ENCODE results near the gene METTL9.
"Not testable (repeated sequence)": the region's sequence is repeated elsewhere in the genome, so short reads cannot be mapped to it uniquely, and the experiment has no call there.

Gene METTL9

DNA sequence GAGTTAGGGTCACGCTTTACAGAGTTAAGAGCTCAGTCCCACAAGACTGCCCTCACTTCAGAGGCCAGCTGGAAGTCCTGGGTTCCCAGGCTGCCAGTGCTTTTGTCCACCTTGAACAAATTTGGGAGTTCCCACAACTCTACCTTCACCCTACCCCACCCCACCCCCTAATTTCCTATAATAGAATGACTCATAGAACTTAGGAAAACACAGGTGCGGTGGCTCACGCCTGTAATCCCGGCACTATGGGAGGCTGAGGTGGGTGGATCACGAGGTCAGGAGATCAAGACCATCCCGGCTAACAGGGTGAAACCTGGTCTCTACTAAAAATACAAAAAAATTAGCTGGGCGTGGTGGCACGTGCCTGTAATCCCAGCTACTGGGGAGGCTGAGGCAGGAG, 6.5 kb downstream of the METTL9 start:
- H3K4me3 ChIP-seq (ENCODE audit: low read depth, low read length); H3K9me3 ChIP-seq (ENCODE audit: control insufficient read depth, insufficient read depth, low read depth, low read length); H3K27ac ChIP-seq (ENCODE audit: extremely low read depth, low read depth, low read length); H3K36me3 ChIP-seq (ENCODE audit: control insufficient read depth in 2 of 2, insufficient read depth in 1 of 2, low read length in 2 of 2): not testable (repeated sequence)
- 0 out of 2 replicates have a peak, but pooled peaks have one; percentile 13 for TF ChIP-seq EGR2 (tag by site-specific recombination; IDR thresholded peaks at IDR 0.05; ENCODE audit: low read depth)
- TF ChIP-seq KLF1 (tag by site-specific recombination; IDR thresholded peaks at IDR 0.05): peak; percentile 61
- peaks cover 26% of the 10 kb centered on the region for H3K4me1 ChIP-seq (ENCODE audit: control insufficient read depth, insufficient read depth, low read length)
- CTCF ChIA-PET: interaction anchor here (0.8 kb wide), 1 partner anchor 8 kb away, joined by 3 read pairs; no protein-coding TSS in a partner anchor
- POLR2A ChIA-PET: interaction anchor here (0.7 kb wide), 1 partner anchor 16 kb away, joined by 5 read pairs; no protein-coding TSS in a partner anchor

DNA sequence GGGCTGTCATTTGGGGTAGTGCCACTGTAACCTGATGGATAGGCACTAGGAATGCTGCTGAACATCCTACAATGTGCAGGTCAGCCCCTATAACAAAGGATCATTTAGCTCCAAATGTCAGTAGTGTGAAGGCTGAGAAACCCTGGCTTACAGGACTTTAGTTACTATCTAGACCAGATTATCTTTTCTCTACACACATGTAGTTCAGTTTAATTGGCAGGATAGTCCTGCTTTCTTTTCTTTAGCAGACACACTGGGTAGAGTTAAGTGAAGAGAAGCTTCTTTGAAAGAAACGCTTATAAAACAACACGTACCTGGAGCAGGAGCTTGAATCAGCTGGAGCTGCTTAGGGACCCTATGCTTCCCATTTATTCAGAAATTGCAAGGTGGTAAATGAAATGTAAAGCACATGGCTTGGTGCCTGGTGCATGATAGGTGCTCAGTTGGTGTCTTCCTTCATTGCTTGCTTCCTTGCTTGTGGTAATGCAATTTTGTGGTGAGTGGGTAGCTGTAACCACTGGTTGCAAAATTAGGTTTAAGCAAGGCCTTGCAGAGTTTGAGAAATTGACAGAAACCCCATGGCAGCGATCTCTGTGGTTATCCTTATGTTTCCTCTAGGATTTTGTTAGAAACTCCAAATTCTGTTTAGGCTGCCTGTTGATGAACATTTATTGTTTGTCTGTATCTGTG, 9.4 kb downstream of the METTL9 start:
- Histone ChIP-seq H3K4me1 (ENCODE audit: control insufficient read depth, insufficient read depth, low read length) (peaks cover 33% of the 10 kb centered on the region), H3K27ac (ENCODE audit: extremely low read depth, low read depth, low read length) (no peak overlapping the region)
- TF ChIP-seq ZBTB17 (tag by site-specific recombination; IDR thresholded peaks at IDR 0.05): no peak
- no peak for TF ChIP-seq ZNF335 (tag by site-specific recombination; conservative IDR thresholded peaks at IDR 0.05)

GRCh38 chr16:21610006-21610544, 10.7 kb downstream of the METTL9 start:
- TF ChIP-seq OSR2 (tag by site-specific recombination; IDR thresholded peaks at IDR 0.05) (no peak), ZNF19 (tag by site-specific recombination; IDR thresholded peaks at IDR 0.05; ENCODE audit: low read depth) (no peak), ZNF311 (tag by site-specific recombination; IDR thresholded peaks at IDR 0.05; ENCODE audit: borderline replicate concordance) (no peak), ZNF629 (tag by site-specific recombination; IDR thresholded peaks at IDR 0.05) (no peak), INSM2 (tag by site-specific recombination; IDR thresholded peaks at IDR 0.05) (no peak)
- CTCF ChIA-PET: interaction anchor here (0.6 to 1.6 kb wide), 3 partner anchors 44 to 1824 kb away, joined by 3 read pairs; no protein-coding TSS in a partner anchor
- POLR2A ChIA-PET: interaction anchor here (1.0 kb wide), 1 partner anchor 19 kb away, joined by 5 read pairs; no protein-coding TSS in a partner anchor
- Histone ChIP-seq H3K27ac (ENCODE audit: extremely low read depth, low read depth, low read length) (no peak overlapping the region), H3K36me3 (ENCODE audit: control insufficient read depth in 2 of 2, insufficient read depth in 1 of 2, low read length in 2 of 2) (no peaks in the 10 kb centered on the region; a peak in 1 of 3 replicates), H3K9me3 (ENCODE audit: control insufficient read depth, insufficient read depth, low read depth, low read length) (no peaks in the 10 kb centered on the region), H3K4me1 (ENCODE audit: control insufficient read depth, insufficient read depth, low read length) (peaks cover 33% of the 10 kb centered on the region), H3K4me3 (ENCODE audit: low read depth, low read length) (no peak overlapping the region)

More for the DNA sequence above, 9.4 kb downstream of the METTL9 start:
- Histone ChIP-seq H3K36me3 (ENCODE audit: control insufficient read depth in 2 of 2, insufficient read depth in 1 of 2, low read length in 2 of 2) (no peaks in the 10 kb centered on the region; a peak in 1 of 3 replicates), H3K4me3 (ENCODE audit: low read depth, low read length) (no peak overlapping the region), H3K9me3 (ENCODE audit: control insufficient read depth, insufficient read depth, low read depth, low read length) (no peaks in the 10 kb centered on the region)
- POLR2A ChIA-PET: no interaction called here
- CTCF ChIA-PET: interaction anchor here (0.6 to 1.0 kb wide), 3 partner anchors 49 to 396 kb away, joined by 3 to 4 read pairs (median 3); no protein-coding TSS in a partner anchor

DNA sequence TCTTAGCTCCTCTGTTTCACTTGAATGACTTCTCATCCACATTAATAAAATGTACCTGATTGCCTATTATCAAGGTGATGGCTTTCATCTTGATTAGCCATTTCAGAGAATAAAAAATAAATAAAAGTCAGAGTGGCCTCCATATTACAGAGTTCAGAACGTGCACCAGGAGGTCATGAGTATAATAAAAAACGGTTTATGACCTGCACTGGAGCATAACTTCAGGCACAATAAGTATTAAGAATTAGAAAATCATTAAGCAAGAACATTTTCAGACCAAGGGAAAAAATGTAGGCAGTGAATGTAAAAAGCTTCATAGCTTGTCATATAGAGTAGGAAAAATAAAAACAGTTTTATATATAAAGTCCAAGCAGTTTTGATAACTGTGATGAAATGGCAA, 11.4 kb downstream of the METTL9 start:
- ChIA-PET CTCF (interaction anchor here (1.6 kb wide), 1 partner anchor 47 kb away, joined by 3 read pairs; no protein-coding TSS in a partner anchor), POLR2A (interaction anchor here (1.0 kb wide), 1 partner anchor 20 kb away, joined by 5 read pairs; no protein-coding TSS in a partner anchor)
- Histone ChIP-seq H3K36me3 (ENCODE audit: control insufficient read depth in 2 of 2, insufficient read depth in 1 of 2, low read length in 2 of 2) (no peaks in the 10 kb centered on the region; a peak in 1 of 3 replicates), H3K27ac (ENCODE audit: extremely low read depth, low read depth, low read length) (no peak overlapping the region), H3K4me1 (ENCODE audit: control insufficient read depth, insufficient read depth, low read length) (peaks cover 33% of the 10 kb centered on the region), H3K4me3 (ENCODE audit: low read depth, low read length) (no peak overlapping the region), H3K9me3 (ENCODE audit: control insufficient read depth, insufficient read depth, low read depth, low read length) (no peaks in the 10 kb centered on the region)
- TF ChIP-seq, protein P1, sequence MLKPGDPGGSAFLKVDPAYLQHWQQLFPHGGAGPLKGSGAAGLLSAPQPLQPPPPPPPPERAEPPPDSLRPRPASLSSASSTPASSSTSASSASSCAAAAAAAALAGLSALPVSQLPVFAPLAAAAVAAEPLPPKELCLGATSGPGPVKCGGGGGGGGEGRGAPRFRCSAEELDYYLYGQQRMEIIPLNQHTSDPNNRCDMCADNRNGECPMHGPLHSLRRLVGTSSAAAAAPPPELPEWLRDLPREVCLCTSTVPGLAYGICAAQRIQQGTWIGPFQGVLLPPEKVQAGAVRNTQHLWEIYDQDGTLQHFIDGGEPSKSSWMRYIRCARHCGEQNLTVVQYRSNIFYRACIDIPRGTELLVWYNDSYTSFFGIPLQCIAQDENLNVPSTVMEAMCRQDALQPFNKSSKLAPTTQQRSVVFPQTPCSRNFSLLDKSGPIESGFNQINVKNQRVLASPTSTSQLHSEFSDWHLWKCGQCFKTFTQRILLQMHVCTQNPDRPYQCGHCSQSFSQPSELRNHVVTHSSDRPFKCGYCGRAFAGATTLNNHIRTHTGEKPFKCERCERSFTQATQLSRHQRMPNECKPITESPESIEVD (tag by site-specific recombination; IDR thresholded peaks at IDR 0.05): peak; percentile 67
- TF ChIP-seq ZSCAN30 (tag by site-specific recombination; IDR thresholded peaks at IDR 0.05): no peak
- TF ChIP-seq, protein P2, sequence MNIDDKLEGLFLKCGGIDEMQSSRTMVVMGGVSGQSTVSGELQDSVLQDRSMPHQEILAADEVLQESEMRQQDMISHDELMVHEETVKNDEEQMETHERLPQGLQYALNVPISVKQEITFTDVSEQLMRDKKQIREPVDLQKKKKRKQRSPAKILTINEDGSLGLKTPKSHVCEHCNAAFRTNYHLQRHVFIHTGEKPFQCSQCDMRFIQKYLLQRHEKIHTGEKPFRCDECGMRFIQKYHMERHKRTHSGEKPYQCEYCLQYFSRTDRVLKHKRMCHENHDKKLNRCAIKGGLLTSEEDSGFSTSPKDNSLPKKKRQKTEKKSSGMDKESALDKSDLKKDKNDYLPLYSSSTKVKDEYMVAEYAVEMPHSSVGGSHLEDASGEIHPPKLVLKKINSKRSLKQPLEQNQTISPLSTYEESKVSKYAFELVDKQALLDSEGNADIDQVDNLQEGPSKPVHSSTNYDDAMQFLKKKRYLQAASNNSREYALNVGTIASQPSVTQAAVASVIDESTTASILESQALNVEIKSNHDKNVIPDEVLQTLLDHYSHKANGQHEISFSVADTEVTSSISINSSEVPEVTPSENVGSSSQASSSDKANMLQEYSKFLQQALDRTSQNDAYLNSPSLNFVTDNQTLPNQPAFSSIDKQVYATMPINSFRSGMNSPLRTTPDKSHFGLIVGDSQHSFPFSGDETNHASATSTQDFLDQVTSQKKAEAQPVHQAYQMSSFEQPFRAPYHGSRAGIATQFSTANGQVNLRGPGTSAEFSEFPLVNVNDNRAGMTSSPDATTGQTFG (tag by site-specific recombination; IDR thresholded peaks at IDR 0.05; ENCODE audit: borderline replicate concordance): no peak
